ENCODE results near the gene SLC44A4. TPM values are rescaled to one million over a fixed set of nuclear protein-coding genes. Genes with fewer than 3 reads are reported as not detected.

Gene SLC44A4
- total and polyA plus RNA-seq, 9 of the 15 experiments (the other 6 are each of a cell fraction or from before 2014, with no cell fraction given) = 7.9 to 18.6 (median 11.2) TPM

DNA sequence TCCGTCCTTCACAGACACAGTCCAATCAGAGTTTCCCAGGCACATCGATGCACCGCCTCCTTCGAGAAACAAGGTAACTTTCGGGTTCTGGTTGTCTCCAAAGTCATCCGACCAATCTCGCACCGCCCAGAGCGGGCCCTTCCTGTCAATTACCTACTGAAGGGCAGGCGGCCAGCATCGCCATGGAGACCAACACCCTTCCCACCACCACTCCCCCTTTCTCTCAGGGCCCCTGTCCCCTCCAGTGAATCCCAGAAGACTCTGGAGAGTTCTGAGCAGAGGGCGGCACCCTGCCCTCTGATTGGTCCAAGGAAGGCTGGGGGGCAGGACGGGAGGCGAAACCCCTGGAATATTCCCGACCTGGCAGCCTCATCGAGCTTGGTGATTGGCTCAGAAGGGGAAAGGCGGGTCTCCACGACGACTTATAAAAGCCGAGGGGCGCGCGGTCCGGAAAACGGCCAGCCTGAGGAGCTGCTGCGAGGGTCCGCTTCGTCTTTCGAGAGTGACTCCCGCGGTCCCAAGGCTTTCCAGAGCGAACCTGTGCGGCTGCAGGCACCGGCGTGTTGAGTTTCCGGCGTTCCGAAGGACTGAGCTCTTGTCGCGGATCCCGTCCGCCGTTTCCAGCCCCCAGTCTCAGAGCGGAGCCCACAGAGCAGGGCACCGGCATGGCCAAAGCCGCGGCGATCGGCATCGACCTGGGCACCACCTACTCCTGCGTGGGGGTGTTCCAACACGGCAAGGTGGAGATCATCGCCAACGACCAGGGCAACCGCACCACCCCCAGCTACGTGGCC lies 51.3 kb downstream of the SLC44A4 start, which contains the start of gene HSPA1B (continued):
- TF ChIP-seq, protein P1, sequence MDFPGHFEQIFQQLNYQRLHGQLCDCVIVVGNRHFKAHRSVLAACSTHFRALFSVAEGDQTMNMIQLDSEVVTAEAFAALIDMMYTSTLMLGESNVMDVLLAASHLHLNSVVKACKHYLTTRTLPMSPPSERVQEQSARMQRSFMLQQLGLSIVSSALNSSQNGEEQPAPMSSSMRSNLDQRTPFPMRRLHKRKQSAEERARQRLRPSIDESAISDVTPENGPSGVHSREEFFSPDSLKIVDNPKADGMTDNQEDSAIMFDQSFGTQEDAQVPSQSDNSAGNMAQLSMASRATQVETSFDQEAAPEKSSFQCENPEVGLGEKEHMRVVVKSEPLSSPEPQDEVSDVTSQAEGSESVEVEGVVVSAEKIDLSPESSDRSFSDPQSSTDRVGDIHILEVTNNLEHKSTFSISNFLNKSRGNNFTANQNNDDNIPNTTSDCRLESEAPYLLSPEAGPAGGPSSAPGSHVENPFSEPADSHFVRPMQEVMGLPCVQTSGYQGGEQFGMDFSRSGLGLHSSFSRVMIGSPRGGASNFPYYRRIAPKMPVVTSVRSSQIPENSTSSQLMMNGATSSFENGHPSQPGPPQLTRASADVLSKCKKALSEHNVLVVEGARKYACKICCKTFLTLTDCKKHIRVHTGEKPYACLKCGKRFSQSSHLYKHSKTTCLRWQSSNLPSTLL (IDR thresholded peaks at IDR 0.05) = no peak
- no peak for TF ChIP-seq ZNF699 (CRISPR knock-in tag; IDR thresholded peaks at IDR 0.05; ENCODE audit: insufficient replicate concordance)
- no peak for TF ChIP-seq PTRF (tag; IDR thresholded peaks at IDR 0.05)
- TF ChIP-seq PTBP1 (IDR thresholded peaks at IDR 0.05; ENCODE audit: low read depth, low read length) = no peak
- no peak for TF ChIP-seq MEIS2 (IDR thresholded peaks at IDR 0.05; ENCODE audit: partially characterized antibody)
- TF ChIP-seq, protein P2, sequence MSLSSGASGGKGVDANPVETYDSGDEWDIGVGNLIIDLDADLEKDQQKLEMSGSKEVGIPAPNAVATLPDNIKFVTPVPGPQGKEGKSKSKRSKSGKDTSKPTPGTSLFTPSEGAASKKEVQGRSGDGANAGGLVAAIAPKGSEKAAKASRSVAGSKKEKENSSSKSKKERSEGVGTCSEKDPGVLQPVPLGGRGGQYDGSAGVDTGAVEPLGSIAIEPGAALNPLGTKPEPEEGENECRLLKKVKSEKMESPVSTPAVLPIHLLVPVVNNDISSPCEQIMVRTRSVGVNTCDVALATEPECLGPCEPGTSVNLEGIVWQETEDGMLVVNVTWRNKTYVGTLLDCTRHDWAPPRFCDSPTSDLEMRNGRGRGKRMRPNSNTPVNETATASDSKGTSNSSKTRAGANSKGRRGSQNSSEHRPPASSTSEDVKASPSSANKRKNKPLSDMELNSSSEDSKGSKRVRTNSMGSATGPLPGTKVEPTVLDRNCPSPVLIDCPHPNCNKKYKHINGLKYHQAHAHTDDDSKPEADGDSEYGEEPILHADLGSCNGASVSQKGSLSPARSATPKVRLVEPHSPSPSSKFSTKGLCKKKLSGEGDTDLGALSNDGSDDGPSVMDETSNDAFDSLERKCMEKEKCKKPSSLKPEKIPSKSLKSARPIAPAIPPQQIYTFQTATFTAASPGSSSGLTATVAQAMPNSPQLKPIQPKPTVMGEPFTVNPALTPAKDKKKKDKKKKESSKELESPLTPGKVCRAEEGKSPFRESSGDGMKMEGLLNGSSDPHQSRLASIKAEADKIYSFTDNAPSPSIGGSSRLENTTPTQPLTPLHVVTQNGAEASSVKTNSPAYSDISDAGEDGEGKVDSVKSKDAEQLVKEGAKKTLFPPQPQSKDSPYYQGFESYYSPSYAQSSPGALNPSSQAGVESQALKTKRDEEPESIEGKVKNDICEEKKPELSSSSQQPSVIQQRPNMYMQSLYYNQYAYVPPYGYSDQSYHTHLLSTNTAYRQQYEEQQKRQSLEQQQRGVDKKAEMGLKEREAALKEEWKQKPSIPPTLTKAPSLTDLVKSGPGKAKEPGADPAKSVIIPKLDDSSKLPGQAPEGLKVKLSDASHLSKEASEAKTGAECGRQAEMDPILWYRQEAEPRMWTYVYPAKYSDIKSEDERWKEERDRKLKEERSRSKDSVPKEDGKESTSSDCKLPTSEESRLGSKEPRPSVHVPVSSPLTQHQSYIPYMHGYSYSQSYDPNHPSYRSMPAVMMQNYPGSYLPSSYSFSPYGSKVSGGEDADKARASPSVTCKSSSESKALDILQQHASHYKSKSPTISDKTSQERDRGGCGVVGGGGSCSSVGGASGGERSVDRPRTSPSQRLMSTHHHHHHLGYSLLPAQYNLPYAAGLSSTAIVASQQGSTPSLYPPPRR (CRISPR knock-in tag; IDR thresholded peaks at IDR 0.05; ENCODE audit: borderline replicate concordance) = no peak; the same call in 1 of the 2 replicates
- TF ChIP-seq ZNF408 (CRISPR knock-in tag; IDR thresholded peaks at IDR 0.05; ENCODE audit: low read depth) = peak; percentile 63; the same call in 1 of the 2 replicates
- peak; percentile 87 for TF ChIP-seq SMAD4 (CRISPR knock-in tag; conservative IDR thresholded peaks at IDR 0.05)
- TF ChIP-seq IFI16 (CRISPR knock-in tag; IDR thresholded peaks at IDR 0.05) = no peak
- peak; percentile 99 for TF ChIP-seq TAF1 (IDR thresholded peaks at IDR 0.05; ENCODE audit: control insufficient read depth, extremely low read depth, insufficient read depth, low read length, severe bottlenecking)
- TF ChIP-seq EP300 (IDR thresholded peaks at IDR 0.05; ENCODE audit: low read length) = peak; percentile 89
- TF ChIP-seq YY1 (IDR thresholded peaks at IDR 0.05; ENCODE audit: borderline replicate concordance in 1 of 3, control insufficient read depth in 1 of 3, extremely low read depth in 1 of 3, insufficient read depth in 3 of 3, insufficient read length in 1 of 3, insufficient replicate concordance in 2 of 3, low read depth in 1 of 3, low read length in 2 of 3) = peak in 2 of 3 experiments; percentile 57 to 71
- peak; percentile 49 for TF ChIP-seq HCFC1 (IDR thresholded peaks at IDR 0.05; ENCODE audit: low read depth, low read length)
- TF ChIP-seq, protein P3, sequence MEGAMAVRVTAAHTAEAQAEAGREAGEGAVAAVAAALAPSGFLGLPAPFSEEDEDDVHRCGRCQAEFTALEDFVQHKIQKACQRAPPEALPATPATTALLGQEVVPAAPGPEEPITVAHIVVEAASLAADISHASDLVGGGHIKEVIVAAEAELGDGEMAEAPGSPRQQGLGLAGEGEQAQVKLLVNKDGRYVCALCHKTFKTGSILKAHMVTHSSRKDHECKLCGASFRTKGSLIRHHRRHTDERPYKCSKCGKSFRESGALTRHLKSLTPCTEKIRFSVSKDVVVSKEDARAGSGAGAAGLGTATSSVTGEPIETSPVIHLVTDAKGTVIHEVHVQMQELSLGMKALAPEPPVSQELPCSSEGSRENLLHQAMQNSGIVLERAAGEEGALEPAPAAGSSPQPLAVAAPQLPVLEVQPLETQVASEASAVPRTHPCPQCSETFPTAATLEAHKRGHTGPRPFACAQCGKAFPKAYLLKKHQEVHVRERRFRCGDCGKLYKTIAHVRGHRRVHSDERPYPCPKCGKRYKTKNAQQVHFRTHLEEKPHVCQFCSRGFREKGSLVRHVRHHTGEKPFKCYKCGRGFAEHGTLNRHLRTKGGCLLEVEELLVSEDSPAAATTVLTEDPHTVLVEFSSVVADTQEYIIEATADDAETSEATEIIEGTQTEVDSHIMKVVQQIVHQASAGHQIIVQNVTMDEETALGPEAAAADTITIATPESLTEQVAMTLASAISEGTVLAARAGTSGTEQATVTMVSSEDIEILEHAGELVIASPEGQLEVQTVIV (CRISPR knock-in tag; IDR thresholded peaks at IDR 0.05; ENCODE audit: borderline replicate concordance) = no peak
- TF ChIP-seq XRCC4 (IDR thresholded peaks at IDR 0.05; ENCODE audit: extremely low read depth, insufficient read depth, insufficient read length) = no peak
- TF ChIP-seq STAT5B (CRISPR knock-in tag; IDR thresholded peaks at IDR 0.05) = no peak
